Heart right ventricle (tissue), 16 donors: ENCODE measurements around the gene NEIL3. TPM values are rescaled to one million over a fixed set of nuclear protein-coding genes. Genes with fewer than 3 reads are reported as not detected.

Experiments
- ATAC-seq, 8 donors: fragments of 200-7000 bp; cut with Tn5 transposase; one replicate each; pipeline ENCODE4 v1.9.1; 2020; ENCODE audit warnings: mild to moderate bottlenecking in 8 of 8, moderate library complexity in 8 of 8, moderate number of reproducible peaks in 1 of 8
- DNase-seq, 2 donors: peaks; one replicate each; pipeline ENCODE4 v3.0.0-alpha.2; 2020
- H3K27ac ChIP-seq, 10 donors: fragments of 200-600 bp; sonication (generic) in 2 of 10; one replicate each; pipeline versions ENCODE4 v1.5.0 to v1.8.0; 2020 to 2022; ENCODE audit warnings: mild to moderate bottlenecking in 3 of 10
- H3K27me3 ChIP-seq, 7 donors: fragments of 200-600 bp; one replicate each; pipeline ENCODE4 v1.8.0; 2021 to 2022; ENCODE audit warnings: mild to moderate bottlenecking in 2 of 7
- H3K36me3 ChIP-seq, 9 donors: fragments of 200-600 bp; sonication (generic) in 1 of 9; one replicate each; pipeline versions ENCODE4 v1.5.0 to v1.8.0; 2020 to 2022; ENCODE audit warnings: mild to moderate bottlenecking in 2 of 9
- H3K4me1 ChIP-seq, 9 donors: fragments of 200-600 bp; sonication (generic) in 1 of 9; one replicate each; pipeline versions ENCODE4 v1.5.0 to v1.8.0; 2020 to 2022; ENCODE audit warnings: mild to moderate bottlenecking in 4 of 9
- H3K4me3 ChIP-seq, 10 donors: fragments of 200-600 bp; sonication (generic) in 2 of 10; one replicate each; pipeline versions ENCODE4 v1.5.0 to v1.8.0; 2020 to 2022; ENCODE audit warnings: mild to moderate bottlenecking in 7 of 10, moderate library complexity in 2 of 10
- H3K9me3 ChIP-seq, 11 donors: fragments of 200-600 bp in 10 of 11; sonication (generic) in 2 of 11; one replicate each; pipeline versions ENCODE4 v1.5.0 to v1.8.0; 2013 to 2022; ENCODE audit warnings: mild to moderate bottlenecking in 2 of 11, control low read depth in 1 of 11, moderate library complexity in 1 of 11
- WGBS, 2 donors: extraction: QIAGEN DNeasy Blood & Tissue Kit; methylation state at CpG; one replicate each; pipeline ENCODE4 v1.1.7; 2013; ENCODE audit warnings: inconsistent platforms in 1 of 2; 5-methylcytosine and 5-hydroxymethylcytosine counted together
- intact Hi-C, 10 donors: fragments of 100-400 bp; cut with DNase I; formaldehyde crosslinking; loops; one replicate each; pipeline versions ENCODE4 v1.11.1 to v1.14.2; 2022
- polyA plus RNA-seq, 2 donors: library from polyadenylated mRNA; stranded (reverse); fragments of 200-250 nt; gene quantifications; one replicate each; pipeline ENCODE4 v1.2.3, GENCODE V29; 2013
- total RNA-seq, 10 donors: library from RNA; stranded (reverse); fragmentation: NEBNext Ultra II Directional in 3 of 10; extraction: Animal tissue kit (Norgen Biotek cat#: 25700) in 3 of 10; gene quantifications; one replicate each; pipeline versions ENCODE4 v1.2.1 to v1.2.4, GENCODE V29; 2021 to 2023
- TF ChIP-seq, protein P1 (sequence below), 9 donors: fragments of 200-600 bp; sonication (generic) in 2 of 9; IDR thresholded peaks; one replicate each; pipeline versions ENCODE4 v1.5.0 to v1.8.0; 2021 to 2022; ENCODE audit warnings: antibody characterized with exemption in 9 of 9, mild to moderate bottlenecking in 5 of 9, moderate library complexity in 1 of 9
- donor health status: Arrhythmogenic right ventricular cardiomyopathy.
- donor health status: ischemic (EF 13 %, LVEDD 7.1; RV severe dilation, severe dysfunction).
- donor health status: healthy with polysubstance abuse.
- donor health status: DM: no; HTN: yes; CAD: no.
- donor health status: DM: no; HTN: no; CAD: no.
- donor health status: ischemic (EF 25% LVEDD 6.9; RV normal size, moderate dysfunction).
- donor health status: ischemic (EF 25% LVEDD 5.7; RV mildly dilated, moderate dysfunction).
- donor health status: healthy.
- donor health status: DM: yes; HTN: yes; CAD: no.
- donor health status: Ischemic cardiomyopathy.
- donor health status: ischemic (EF 35%, LVEDD 5.7; RV mildly dilated, moderate dysfunction).
- donor health status: nonischemic (EF 11% LVEDD 7.7; RV severe dilation, severe dysfunction).
- donor health status: DM: yes; HTN: yes; CAD: no.
- donor health status: PGD.
- donor health status: ischemic (EF 29% LVEDD 5.4; RV normal size, mild dysfunction).
- donor health status: nonischemic (EF 23%, LVEDD 6.1; RV moderate dilation, normal function).

Gene NEIL3
- total and polyA plus RNA-seq, 12 donors: 0.03 to 0.88 (median 0.36) TPM; not detected in 5

DNA sequence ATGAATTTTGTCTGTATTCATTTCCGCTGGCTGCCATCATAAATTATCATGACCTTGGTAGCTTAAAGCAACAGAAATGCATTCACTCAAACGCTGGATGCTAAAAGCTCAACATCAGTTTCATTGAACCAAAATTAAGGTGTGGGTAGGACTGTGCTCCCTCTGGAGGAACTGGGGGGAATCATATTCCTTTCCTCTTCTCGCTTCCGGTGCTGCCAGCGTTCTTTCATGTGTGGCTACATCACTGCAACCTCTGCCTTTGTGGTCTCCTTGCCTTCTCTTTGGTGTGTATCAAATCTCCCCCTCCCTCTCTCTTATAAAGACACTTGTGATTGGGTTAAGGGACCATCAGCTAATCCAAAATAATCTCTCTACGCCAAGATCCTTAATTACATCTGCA is 39.5 kb downstream of the NEIL3 start:
- DNase-seq (no peak), ATAC-seq (no peak)
- H3K9me3 ChIP-seq: no peaks in the 10 kb centered on the region
- 93 to 96% methylated on average over 6 of the region's 6 CpGs for WGBS, 2 donors
- no peaks in the 10 kb centered on the region for H3K27me3 ChIP-seq
- TF ChIP-seq, protein P1, sequence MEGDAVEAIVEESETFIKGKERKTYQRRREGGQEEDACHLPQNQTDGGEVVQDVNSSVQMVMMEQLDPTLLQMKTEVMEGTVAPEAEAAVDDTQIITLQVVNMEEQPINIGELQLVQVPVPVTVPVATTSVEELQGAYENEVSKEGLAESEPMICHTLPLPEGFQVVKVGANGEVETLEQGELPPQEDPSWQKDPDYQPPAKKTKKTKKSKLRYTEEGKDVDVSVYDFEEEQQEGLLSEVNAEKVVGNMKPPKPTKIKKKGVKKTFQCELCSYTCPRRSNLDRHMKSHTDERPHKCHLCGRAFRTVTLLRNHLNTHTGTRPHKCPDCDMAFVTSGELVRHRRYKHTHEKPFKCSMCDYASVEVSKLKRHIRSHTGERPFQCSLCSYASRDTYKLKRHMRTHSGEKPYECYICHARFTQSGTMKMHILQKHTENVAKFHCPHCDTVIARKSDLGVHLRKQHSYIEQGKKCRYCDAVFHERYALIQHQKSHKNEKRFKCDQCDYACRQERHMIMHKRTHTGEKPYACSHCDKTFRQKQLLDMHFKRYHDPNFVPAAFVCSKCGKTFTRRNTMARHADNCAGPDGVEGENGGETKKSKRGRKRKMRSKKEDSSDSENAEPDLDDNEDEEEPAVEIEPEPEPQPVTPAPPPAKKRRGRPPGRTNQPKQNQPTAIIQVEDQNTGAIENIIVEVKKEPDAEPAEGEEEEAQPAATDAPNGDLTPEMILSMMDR (IDR thresholded peaks at IDR 0.05): no peak
- H3K4me1 ChIP-seq: no peaks in the 10 kb centered on the region
- no peak overlapping the region for H3K4me3 ChIP-seq
- intact Hi-C loops: loop anchor here in 2 of 10 donors (10.0 kb wide), 1 partner anchor 974 kb away; no protein-coding TSS in a partner anchor
- peaks cover 0 to 8% (median 0%) of the 10 kb centered on the region in 9 donors for H3K36me3 ChIP-seq
- no peak overlapping the region for H3K27ac ChIP-seq

DNA sequence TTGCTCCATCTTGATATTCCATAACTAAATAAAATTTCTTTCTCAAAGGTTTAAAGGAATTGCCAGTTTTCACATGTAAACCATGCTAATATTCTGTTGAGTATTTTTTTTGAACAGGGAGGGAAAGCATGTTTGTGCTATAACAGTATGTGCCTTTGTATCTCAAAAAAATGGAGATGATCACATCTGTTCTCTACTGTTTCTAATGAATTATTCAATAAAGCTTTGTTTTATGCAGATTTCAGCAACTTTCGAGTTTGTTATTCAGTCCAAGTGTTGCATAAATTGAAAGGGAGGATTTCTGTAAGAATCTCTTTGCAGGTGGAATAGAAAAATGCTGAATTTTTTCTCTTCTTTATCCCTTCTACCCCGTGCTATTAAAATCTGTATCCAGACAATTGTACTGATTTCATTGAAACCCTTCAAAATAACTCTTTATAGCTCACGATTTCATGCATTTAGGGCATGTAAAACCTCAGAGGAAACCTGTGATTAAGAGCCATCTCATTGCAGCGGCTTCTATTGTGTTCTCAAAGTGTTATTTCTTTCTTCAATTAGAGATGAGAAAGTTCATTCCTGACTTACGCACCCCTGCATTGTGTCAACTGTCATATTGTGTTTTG is 42.1 kb downstream of the NEIL3 start:
- TF ChIP-seq, protein P1 (IDR thresholded peaks at IDR 0.05): no peak
- H3K27ac ChIP-seq: no peak overlapping the region
- DNase-seq (no peak), ATAC-seq (no peak)
- H3K36me3 ChIP-seq: no peaks in the 10 kb centered on the region
- no peaks in the 10 kb centered on the region for H3K27me3 ChIP-seq
- intact Hi-C loops: no loop called here
- no peak overlapping the region for H3K4me3 ChIP-seq
- H3K4me1 ChIP-seq: no peaks in the 10 kb centered on the region
- 88% methylated on average over 5 of the region's 5 CpGs for WGBS, 2 donors
- no peaks in the 10 kb centered on the region for H3K9me3 ChIP-seq

DNA sequence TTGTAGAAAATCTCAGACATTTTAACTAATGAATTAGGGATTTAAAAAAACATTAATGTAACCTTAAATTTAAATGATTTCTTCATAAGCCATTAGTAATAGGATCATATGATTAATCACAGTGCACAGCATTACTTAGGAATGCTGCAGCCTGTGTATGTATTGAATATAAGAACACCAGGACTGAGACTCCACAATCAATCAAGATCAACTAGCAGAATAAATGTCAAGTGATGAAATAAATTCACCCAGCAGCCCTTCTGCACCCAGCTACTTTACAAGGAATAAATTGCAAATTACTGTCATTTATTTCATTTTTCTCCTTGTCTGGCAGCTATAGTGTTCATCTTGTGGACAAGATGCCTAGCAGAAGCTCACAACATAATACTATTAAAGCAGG is 46.5 kb downstream of the NEIL3 start:
- Histone ChIP-seq H3K9me3 (no peaks in the 10 kb centered on the region), H3K4me1 (no peaks in the 10 kb centered on the region), H3K27me3 (no peaks in the 10 kb centered on the region), H3K36me3 (no peaks in the 10 kb centered on the region), H3K4me3 (no peak overlapping the region), H3K27ac (no peak overlapping the region)
- TF ChIP-seq, protein P1 (IDR thresholded peaks at IDR 0.05): no peak
- ATAC-seq (no peak), DNase-seq (no peak)
- intact Hi-C loops: no loop called here

DNA sequence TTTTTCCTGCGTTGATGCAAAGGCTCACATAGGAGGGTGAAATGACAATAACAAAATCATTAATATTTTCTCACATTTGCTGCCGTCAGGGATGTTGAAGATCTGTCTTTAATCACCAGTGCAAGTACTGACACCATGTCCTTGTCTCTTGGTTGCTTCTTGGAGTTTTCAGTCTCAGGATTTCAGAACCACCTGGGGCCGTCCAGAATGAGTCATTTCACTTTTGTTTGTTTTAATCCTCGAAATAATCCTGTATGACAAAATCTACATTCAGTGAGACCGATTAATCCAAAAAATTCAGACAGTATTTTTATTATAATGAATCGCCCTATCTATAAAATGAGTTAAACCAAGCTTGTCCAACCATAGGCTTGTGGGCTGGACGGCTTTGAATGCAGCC is 47.2 kb downstream of the NEIL3 start:
- DNase-seq: no peak
- no peaks in the 10 kb centered on the region for H3K4me1 ChIP-seq
- WGBS, 2 donors: 98 to 99% methylated on average over 7 of the region's 7 CpGs
- H3K36me3 ChIP-seq: no peaks in the 10 kb centered on the region
- no peaks in the 10 kb centered on the region for H3K9me3 ChIP-seq
- no peak for ATAC-seq
- TF ChIP-seq, protein P1 (IDR thresholded peaks at IDR 0.05): no peak
- no peaks in the 10 kb centered on the region for H3K27me3 ChIP-seq
- H3K27ac ChIP-seq: no peak overlapping the region
- intact Hi-C loops: no loop called here
- H3K4me3 ChIP-seq: no peak overlapping the region
